HL-60 (cell line): Measurements from ENCODE around the gene RYK.

Experiments
- DNase-seq, 2 experiments: peaks; one replicate each; pipeline ENCODE4 v3.0.0-alpha.2; 2010 to 2020; ENCODE audit warnings: low read depth in 1 of 2, low spot score in 1 of 2
- H3K27ac ChIP-seq: fragments of 250-450 bp; sonication (Bioruptor Pico); replicated peaks from 2 replicates; pipeline ENCODE4 v1.5.1; 2020; ENCODE audit warnings: mild to moderate bottlenecking, moderate library complexity
- H3K27me3 ChIP-seq: fragments of 250-450 bp; sonication (Bioruptor Pico); 2 replicates; pipeline ENCODE4 v1.5.1; 2021; ENCODE audit warnings: mild to moderate bottlenecking, moderate library complexity; ENCODE audit not compliant: insufficient read depth, poor library complexity, severe bottlenecking
- H3K4me3 ChIP-seq: replicated peaks from 2 replicates; pipeline ENCODE4 v1.5.1; 2011; ENCODE audit warnings: mild to moderate bottlenecking, control low read depth, low read length; ENCODE audit not compliant: insufficient read depth
- CTCF ChIP-seq: IDR thresholded peaks from one replicate; pipeline ENCODE4 v1.5.1; 2011; ENCODE audit warnings: low read length, control low read depth, inconsistent platforms; ENCODE audit not compliant: insufficient read depth
- GABPA ChIP-seq: IDR thresholded peaks from 2 replicates; pipeline ENCODE4 v1.6.1; 2012; ENCODE audit warnings: low read depth
- POLR2AphosphoS5 ChIP-seq: IDR thresholded peaks from 2 replicates; pipeline ENCODE4 v1.6.1; 2012; ENCODE audit warnings: low read depth
- SPI1 ChIP-seq: IDR thresholded peaks from 2 replicates; pipeline ENCODE4 v1.6.1; 2012; ENCODE audit warnings: low read depth, mild to moderate bottlenecking, borderline replicate concordance
- TF ChIP-seq, protein P1 (sequence below): IDR thresholded peaks from 2 replicates; pipeline ENCODE4 v1.6.1; 2012; ENCODE audit warnings: low read depth; ENCODE audit not compliant: insufficient replicate concordance

The RYK gene

DNA sequence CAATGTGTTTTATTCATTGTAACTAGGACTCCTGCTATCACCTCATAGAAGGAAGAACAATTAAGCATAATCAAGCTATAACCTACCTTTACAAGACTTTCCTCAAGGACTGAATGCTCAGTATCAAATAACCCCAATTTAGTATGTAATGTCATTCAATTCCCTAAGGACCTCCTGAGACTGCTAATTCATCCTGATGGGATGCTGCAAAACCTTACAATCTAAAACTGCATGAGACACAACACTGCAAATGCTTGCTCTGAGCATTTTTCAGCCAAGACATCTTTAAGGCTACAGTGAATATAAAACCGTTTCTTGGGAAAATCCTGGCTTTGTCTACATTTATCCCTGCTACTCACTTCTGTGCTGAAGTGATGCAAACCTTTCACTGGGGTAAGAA lies 69.9 kb downstream of the RYK start:
- Histone ChIP-seq H3K4me3 (no peak overlapping the region), H3K27me3 (no peaks in the 10 kb centered on the region), H3K27ac (no peak overlapping the region)
- TF ChIP-seq POLR2AphosphoS5 (no peak), SPI1 (no peak), GABPA (no peak), CTCF (no peak)
- DNase-seq: no peak

DNA sequence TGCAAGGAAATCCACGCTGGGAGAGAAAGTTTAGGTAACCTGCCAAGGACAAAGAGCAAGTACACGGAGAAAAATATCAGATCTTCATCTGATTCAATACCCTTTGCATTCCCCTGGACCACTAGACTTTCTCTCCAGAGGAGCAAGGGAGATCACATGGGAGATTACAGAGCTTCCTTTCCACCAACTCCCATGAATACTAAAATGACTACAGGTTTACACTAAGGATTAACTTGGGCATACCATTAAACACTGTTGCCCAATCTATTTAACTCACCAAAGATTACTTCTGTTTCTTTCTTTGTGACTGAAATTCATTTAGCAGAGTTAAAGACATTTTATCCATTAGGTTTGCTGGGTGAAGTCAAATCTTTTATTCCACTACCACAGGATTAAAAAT lies 71.2 kb downstream of the RYK start:
- H3K4me3 ChIP-seq: no peak overlapping the region
- no peak for TF ChIP-seq POLR2AphosphoS5
- no peak for TF ChIP-seq SPI1
- no peak for TF ChIP-seq CTCF
- TF ChIP-seq, protein P1, sequence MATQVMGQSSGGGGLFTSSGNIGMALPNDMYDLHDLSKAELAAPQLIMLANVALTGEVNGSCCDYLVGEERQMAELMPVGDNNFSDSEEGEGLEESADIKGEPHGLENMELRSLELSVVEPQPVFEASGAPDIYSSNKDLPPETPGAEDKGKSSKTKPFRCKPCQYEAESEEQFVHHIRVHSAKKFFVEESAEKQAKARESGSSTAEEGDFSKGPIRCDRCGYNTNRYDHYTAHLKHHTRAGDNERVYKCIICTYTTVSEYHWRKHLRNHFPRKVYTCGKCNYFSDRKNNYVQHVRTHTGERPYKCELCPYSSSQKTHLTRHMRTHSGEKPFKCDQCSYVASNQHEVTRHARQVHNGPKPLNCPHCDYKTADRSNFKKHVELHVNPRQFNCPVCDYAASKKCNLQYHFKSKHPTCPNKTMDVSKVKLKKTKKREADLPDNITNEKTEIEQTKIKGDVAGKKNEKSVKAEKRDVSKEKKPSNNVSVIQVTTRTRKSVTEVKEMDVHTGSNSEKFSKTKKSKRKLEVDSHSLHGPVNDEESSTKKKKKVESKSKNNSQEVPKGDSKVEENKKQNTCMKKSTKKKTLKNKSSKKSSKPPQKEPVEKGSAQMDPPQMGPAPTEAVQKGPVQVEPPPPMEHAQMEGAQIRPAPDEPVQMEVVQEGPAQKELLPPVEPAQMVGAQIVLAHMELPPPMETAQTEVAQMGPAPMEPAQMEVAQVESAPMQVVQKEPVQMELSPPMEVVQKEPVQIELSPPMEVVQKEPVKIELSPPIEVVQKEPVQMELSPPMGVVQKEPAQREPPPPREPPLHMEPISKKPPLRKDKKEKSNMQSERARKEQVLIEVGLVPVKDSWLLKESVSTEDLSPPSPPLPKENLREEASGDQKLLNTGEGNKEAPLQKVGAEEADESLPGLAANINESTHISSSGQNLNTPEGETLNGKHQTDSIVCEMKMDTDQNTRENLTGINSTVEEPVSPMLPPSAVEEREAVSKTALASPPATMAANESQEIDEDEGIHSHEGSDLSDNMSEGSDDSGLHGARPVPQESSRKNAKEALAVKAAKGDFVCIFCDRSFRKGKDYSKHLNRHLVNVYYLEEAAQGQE: no peak
- no peak for TF ChIP-seq GABPA
- no peak overlapping the region for H3K27ac ChIP-seq
- no peaks in the 10 kb centered on the region for H3K27me3 ChIP-seq
- no peak for DNase-seq

- no peak overlapping the region for H3K4me3 ChIP-seq
- no peak for TF ChIP-seq CTCF
- TF ChIP-seq SPI1: no peak
- TF ChIP-seq POLR2AphosphoS5: no peak
- TF ChIP-seq GABPA: no peak
- TF ChIP-seq, protein P1: no peak
- no peaks in the 10 kb centered on the region for H3K27me3 ChIP-seq
- H3K27ac ChIP-seq: no peak overlapping the region
- DNase-seq: no peak
These were observed 87.6 kb downstream of the RYK start for GRCh38 chr3:134163096-134163495.
